DMS 273 treated with DMSO at 0.1 percent for 48 hours (cell line): ENCODE results near the gene DNAL1.
"Not testable (repeated sequence)": the region's sequence is repeated elsewhere in the genome, so short reads cannot be mapped to it uniquely, and the experiment has no call there.

ENCODE experiments used
- DNase-seq: peaks from one replicate; lab custom pipeline; 2025; lab: John Stamatoyannopoulos, UW

The DNAL1 gene, protein sequence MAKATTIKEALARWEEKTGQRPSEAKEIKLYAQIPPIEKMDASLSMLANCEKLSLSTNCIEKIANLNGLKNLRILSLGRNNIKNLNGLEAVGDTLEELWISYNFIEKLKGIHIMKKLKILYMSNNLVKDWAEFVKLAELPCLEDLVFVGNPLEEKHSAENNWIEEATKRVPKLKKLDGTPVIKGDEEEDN

DNA sequence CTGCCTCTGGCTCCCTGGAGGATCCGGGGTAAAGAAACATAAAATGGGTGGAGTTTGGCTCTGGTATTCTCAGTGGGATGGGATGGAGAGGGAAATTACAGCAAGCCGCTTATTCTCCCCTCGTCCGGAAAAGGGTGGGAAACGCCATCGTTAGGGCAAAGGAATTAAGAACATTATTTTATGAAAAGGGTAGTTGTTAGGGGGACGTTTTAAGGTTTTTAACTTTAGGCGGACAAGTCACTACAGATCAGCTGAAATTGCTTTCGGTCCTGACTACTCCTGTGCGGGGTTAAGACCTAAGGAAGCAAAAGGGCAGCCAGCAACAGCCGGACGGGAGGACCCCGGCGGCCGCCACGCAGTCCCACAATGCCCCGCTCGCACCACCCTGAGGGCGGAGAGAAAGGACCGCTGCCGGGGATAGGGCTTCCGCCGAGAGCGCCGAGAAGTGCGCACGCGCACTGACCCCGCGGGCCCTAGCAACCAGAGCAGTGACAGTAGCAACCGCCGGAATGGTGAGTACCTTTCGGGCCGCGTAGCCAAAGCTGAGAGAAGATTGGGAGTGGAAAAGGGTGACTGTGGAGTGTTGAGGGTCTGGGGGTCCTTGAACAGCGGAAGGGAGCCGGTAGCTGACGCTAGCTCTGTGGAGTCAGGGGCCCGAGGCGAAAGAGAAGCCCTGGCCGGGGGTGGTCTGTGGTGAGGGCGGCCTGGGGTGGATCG lies at the start of gene DNAL1:
Gene DNAL1 (plus strand): TSS at position 456 of the 717 bp plus-strand sequence. CDS start 54 bp downstream, at position 510.
- DNase-seq: peak; percentile 84

DNA sequence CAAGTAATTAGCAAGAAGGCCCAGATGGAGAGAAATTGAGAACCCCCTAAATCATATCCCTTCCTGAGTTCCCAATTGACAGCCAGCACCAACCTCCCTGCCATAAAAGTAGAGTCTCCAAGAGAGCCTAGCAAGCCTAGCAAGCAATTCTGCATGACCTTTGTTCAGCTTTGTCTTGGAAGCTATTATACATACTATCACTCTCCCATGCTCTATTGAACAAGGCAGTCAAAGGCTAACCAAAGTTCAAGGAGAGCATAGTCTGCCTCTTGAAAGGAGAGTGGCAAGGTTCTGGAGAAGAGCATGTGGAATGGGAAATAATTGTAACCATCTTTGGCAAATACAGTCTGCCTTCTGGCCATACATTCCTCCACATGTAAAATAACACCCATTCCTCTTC lies 45.3 kb upstream of the DNAL1 start:
- no peak for DNase-seq

DNA sequence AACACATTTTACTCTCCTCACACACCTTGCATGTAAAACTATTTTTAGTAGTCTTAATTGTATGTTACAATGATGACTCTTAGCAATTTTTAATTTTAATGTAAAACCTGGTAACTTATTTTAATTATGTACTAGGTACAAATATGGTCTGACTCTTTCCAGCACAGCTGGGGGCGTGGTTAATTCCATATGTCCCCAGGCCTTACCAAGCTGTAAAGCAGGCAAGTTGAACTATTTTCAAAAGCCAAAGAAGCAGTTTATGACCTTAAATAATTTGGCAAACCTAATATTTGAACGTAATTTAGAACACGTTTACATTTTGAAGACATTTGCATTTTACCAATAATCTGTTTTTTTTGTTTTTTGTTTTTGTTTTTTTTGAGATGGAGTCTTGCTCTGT lies 41.8 kb upstream of the DNAL1 start:
- no peak for DNase-seq

DNA sequence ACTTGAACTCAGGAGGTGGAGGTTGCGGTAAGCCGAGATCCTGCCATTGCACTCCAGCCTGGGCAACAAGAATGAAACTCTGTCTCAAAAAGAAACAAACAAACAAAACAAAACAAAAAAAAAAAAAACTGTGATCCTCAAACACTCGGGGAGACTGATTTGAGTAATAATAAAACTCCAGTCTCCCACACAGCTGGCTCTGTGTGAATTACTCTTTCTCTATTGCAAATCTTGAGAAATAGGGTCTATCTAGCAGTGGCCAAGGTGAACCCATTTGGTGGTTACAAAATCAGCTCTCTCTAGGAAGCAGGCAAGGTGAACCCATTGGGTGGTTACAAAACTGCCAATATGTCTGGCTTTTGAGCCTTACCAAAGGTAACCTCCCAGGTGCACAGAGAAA lies 38.5 kb upstream of the DNAL1 start:
- DNase-seq: no peak

DNA sequence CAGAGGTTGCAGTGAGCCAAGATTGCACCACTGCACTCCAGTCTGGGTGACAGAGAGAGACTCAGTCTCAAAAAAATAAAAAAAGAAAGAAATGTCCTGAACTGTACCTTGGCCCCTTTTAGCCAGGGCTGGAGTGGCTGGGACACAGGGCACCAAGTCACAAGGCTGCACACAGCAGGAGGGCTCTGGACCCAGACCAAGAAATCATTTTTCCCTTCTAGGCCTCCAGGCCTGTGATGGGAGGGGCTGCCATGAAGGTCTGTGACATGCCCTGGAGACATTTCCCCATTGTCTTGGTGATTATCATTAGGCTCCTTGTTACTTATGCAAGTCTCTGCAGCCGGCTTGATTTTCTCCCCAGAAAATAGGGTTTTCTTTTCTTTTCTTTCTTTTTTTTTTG lies 37.5 kb upstream of the DNAL1 start:
- DNase-seq: no peak

DNA sequence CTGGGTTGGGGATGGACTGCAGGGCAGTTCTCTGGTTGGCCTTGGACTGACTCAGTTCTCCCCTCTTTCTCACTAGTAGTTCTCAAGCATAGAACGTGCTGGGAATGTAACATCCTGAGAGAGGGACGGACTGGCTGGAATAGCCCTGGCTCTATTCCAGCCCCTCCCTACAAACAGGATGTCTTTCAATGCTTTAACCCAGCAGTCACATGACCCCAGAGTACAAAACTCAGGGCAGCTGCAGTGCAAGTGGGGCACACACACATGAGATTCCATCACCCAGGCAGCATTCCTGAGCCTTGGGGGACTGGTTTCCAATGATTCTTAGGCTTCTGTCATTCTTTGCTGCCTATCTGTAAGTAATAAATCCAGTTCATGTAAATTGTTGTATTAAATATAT lies 34.1 kb upstream of the DNAL1 start:
- DNase-seq: no peak

DNA sequence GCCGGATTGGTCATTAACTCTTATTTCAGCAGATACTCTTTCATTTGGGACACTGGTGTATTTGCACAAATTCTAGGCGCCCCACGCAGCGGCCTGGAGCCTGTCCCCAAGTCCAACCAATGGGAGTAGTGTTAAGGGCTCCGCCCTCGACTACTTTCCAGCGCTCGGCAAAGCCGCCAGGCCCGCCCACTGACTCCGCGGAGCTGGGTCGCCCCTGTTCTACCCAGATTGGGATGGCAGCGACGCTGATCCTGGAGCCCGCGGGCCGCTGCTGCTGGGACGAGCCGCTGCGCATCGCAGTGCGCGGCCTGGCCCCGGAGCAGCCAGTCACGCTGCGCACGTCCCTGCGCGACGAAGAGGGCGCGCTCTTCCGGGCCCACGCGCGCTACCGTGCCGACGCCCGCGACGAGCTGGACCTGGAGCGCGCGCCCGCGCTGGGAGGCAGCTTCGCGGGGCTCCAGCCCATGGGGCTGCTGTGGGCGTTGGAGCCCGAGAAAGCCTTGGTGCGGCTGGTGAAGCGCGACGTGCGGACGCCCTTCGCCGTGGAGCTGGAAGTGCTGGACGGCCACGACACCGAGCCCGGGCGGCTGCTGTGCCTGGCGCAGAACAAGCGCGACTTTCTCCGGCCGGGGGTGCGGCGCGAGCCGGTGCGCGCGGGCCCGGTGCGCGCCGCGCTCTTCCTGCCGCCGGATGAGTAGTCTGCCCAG lies 32.3 kb upstream of the DNAL1 start, which contains the start of gene ACOT6:
Gene ACOT6 (plus strand): TSS at position 179 of the 707 bp plus-strand sequence. CDS start 55 bp downstream, at position 234.
- DNase-seq: peak; percentile 65

DNA sequence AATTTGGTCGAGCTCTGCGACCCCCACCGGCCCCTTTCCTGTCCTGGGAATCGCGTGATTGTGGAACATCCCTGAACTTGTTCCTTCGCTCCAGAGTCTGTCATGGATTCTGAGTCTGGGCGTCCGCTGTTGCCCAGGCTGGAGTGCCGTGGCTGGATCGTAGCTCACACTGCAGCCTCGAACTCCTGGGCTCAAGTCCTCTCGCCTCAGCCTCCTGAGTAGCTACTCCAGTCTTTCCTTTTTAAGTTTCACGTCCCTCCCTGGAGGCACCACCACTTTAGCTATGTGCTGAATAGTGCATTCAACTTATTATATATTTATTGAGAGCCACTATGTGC lies 31.8 kb upstream of the DNAL1 start:
- no peak for DNase-seq

DNA sequence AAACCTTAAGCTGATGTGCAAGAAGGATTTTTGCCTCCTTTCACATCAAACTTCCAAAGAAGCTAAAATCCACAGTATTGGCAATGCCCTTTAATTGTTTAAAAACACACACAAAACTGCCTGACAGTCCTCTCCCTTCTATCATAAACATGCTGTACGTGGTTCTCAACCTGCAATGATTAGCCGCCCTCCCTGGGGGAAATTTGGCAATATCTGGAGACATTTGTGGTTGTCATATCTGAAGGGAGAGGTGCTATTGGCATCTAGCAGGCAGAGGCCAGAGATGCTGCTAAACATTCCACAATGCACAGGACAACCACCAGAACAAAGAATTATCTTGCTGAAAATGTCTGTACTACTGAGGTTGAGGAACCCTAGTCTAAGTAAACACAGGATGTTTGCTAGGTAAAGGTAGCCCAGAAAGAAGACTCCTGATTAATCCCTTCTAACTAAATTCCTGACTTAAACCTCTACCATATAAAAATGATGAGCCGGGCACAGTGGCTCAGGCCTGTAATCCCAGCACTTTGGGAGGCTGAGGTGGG lies 31.3 kb upstream of the DNAL1 start:
- DNase-seq: no peak

DNA sequence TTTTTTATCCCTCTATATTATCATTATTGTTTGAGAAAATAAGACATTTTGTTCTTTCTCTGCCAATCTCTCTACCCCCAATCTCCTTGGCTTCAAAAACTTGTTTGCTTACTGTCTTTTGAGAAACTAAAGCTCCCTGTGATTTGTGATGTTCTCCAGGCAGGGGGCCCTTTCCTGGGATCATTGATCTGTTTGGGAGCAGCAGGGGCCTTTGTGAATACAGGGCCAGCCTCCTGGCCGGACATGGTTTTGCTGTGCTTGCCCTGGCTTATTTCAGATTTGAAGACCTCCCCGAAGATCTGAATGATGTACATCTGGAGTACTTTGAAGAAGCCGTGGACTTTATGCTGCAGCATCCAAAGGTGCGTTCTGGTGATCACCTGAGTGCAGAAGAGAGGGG lies 28.0 kb upstream of the DNAL1 start:
- no peak for DNase-seq

DNA sequence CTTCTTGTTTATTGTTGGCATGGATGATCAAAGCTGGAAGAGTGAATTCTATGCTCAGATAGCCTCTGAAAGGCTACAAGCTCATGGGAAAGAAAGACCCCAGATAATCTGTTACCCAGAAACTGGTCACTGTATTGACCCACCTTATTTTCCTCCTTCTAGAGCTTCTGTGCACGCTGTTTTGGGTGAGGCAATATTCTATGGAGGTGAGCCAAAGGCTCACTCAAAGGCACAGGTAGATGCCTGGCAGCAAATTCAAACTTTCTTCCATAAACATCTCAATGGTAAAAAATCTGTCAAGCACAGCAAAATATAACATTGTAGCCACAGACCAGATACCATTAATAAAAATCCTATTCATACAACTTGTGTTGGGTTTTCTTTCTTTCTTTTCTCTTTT lies 25.3 kb upstream of the DNAL1 start:
- no peak for DNase-seq

DNA sequence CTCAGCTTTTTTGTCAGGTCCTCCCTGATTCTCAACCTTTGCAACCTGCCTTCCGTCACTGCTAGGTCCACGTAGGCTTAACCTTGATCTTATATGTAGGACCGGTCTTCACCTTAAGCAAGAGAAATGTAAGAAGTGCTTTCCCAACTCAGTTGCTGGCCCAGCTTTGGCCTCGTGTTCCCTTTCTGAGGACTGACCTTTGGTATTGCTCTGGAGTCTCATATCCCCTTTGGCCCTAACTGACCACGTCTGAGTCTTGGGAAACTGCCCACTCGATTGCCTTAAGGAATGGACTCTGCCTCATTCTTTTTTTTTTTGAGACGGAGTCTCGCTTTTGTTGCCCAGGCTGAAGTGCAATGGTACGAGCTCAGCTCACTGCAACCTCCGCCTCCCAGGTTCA lies 24.5 kb upstream of the DNAL1 start:
- no peak for DNase-seq

DNA sequence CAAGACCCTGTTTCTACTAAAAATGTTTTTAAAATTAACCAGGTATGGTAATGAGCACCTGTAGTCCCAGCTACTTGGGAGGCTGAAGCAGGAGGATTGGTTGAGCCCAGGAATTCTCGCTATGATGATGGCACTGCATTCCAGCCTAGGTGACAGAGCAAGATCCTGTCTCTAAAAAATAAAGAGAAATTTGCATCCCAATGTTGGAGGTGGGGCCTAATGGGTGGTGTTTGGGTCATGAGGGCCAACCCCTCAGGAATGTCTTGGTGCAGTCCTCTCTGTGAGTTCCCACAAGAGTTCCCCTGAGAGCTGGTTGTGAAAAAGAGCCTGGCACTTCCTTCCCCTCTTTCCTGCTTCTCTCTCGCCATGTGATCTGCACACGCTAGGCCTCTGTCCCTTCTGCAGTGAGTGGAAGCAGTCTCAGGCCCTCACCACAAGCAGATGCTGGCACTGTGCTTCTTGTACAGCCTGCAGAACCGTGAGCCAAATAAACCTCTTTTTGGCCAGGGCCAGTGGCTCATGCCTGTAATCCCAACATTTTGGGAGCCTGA lies 21.2 kb upstream of the DNAL1 start:
- DNase-seq: no peak

DNA sequence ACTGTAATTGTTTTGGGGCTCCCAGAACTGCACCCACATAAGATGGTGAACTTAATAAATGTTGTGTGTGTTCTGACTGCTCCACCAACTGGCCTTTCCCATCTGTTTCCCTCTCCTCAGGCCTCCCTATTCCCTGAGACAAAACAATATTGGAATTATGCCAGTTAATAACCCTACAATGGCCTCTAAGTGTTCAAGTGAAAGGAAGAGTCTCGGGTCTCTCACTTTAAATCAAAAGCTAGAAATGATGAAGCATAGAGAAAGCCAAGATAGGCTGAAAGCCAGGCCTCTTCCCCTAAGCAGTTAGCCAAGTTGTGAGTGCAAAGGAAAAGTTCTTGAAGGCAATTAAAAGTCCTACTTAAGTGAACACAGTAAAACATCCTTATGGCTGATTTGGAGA lies 19.1 kb upstream of the DNAL1 start:
- DNase-seq: no peak

DNA sequence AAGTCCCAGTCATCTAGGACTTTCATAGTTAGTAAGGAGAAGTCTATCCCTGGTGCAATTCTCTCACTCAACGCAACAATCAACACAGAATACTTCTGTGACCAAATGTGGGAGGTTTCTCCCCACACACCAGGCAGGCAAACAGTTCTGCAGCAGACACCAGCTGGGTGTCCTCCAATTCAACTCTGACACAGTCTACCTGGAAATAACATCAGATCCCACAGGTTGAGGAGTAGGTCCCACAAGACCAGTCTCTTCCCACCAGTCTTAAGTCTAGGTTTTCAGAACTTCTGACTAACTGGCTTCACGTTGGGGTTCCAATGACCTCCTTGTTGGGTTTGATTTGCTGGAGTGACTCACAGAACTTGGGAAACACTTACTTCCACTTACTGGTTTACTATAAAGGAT lies 17.6 kb upstream of the DNAL1 start:
- DNase-seq: no peak

DNA sequence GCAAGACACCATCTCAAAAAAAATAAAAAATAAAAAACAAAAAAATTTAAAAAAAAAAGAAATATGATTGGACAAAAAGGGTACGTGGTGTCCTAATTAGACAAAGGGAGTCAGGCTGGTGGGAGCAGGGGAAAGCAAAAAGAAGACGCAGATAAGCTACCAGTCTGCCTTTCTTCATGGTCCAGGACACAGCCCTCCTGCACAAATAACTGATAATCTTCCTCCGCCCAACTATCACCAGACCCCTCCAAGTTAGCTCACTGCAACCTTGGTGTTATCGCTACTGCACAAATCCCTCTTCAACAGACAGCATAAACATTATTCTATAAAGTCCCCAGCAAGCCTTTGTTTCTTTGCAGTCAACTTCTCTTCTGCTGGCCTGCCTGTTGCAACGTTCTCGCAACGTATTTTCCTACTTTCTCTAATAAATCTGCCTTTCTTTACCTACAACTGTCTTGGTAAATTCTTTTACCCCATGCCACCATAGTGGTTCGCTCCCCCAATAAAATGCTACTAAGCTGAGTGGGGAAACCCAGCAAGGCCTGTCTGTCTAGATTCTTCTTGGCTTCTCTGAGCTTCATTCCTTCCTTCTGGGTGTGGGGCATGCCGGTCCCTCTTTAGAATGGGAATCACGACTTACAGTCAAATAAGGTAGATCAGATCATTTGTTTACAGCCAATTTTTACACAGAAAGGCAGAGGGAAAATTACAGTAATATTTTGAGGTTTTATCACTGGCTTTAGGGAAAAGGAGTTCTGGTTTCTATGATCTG lies 14.6 kb upstream of the DNAL1 start:
- no peak for DNase-seq

DNA sequence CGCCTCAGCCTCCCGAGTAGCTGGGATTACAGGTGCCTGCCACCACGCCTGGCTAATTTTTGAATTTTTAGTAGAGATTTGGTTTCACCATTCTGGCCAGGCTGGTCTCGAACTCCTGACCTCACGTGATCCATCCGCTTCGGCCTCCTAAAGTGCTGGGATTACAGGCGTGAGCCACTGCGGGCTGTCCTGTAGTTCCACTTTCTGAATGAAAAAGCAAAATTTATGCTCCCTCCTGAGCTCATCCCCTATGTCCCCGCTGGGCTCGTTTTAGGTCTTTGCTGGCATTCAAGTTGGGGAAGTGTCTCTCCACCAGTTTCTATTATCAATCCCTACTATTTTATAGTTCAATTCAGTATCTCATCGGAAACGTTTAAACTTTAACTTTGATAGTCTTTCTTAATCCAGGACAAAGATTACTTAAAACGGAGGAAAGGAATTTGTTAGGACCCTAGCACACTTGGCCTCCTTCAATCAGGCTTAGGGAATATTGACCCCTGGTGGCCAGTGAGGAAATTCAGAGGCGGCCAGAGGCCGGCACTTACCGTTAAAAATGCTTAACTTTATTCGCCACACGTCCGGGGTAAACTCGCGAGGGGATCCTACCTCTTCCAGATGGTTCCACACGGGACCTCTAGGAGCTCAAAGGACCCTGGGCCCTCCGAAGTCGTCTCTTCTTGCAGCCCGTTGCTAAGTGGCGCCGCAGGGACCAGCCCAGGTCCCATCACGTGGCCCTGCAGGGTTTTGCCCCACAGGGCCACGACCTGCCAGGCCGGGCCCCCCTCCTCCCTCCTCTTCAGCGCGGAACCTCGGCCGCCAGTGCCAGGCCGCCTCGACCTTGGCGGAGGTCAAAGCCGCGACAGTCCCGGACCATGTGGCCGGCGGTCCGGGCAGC lies 11.4 kb upstream of the DNAL1 start:
- DNase-seq: peak; percentile 40

DNA sequence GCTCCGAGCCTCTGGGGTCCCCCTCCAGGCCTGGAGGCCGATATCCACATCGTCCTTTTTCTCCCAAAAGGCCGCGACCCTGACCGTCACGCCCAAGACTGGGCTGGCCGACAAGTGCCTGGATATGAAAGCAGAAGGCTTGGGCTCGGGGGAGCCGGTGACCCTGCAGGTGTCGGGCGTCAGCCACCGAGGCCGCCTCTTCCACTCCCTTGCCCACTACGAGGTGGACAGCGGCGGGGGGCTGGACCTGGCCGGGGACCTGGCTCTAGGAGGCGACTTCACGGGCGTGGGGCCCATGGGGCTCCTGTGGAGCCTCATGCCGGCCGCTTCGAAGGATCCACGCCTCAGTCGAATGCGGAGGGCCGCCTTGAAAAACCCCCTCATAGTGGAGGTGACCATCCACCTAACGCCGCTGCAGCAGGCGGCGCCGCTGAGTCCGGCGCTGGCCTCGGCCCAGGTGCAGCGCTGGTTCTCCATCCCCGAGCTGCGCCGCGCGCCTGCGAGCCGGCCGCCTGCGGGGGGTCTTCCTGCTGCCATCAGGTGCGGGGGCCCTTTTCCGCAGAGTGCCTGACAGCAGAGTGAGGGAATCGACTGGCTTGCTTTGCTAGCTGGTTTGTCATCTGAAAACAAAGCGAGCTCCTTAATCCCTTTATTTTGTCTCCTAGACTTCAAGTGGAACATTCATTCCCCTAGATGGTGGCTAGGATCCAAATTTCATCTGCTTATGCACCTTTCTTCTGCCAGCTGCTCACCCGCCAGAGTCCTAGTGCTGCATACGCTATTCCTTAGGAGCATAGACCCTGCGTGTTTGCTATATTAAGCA lies 10.6 kb upstream of the DNAL1 start:
- DNase-seq: no peak

DNA sequence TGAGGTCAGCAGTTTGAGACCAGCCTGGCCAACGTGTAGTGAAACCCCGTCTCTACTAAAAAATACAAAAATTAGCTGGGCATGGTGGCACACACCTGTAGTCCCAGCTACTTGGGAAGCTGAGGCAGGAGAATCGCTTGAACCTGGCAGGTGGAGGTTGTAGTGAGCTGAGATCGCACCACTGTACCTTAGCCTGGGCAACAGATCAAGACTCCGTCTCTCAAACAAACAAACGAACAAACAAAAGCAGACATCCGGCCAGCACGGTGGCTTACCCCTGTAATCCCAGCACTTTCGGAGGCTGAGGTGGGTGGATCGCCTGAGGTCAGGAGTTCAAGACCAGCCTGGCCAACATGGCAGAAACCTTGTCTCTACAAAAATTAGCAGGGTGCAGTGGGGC lies 8.4 kb upstream of the DNAL1 start:
- DNase-seq: not testable (repeated sequence)

DNA sequence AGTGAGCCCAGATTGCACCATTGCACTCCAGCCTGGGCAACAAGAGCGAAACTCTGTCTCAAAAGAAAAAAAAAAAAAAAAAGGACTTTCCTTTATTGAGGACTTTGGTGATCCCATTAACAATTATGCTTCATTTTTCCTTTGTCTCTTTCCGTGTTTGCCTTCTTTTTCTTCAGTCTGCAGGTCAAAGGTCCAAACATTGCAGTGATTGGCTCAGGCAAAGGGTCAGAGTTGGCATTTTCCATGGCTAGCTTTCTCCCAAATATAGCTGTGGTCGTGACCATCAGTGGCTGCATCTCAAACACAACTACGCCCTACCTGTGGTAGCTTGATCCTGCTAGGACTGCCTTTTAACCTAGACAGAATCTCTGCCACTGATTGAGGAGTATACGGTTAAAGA lies 7.0 kb upstream of the DNAL1 start:
- DNase-seq: no peak
